Measurements from ENCODE around the gene CCDC73. TPM values are rescaled to one million over a fixed set of nuclear protein-coding genes. Genes with fewer than 3 reads are reported as not detected.
"Not testable (repeated sequence)": the region's sequence is repeated elsewhere in the genome, so short reads cannot be mapped to it uniquely, and the experiment has no call there.

CCDC73 gene
- total RNA-seq, 1 experiment from 2014 or later, result 0.04 TPM

- Histone ChIP-seq H2BK20ac (ENCODE audit: low read depth, low read length, poor library complexity, severe bottlenecking) (no peak overlapping the region), H3T11ph (ENCODE audit: low read length) (no peak overlapping the region), H2BK12ac (ENCODE audit: insufficient read length, low read depth, low read length) (no peak overlapping the region), H4K8ac (replicated peaks; ENCODE audit: insufficient read length, low read depth, low read length) (no peak overlapping the region), H3K4me2 (ENCODE audit: insufficient read depth, insufficient read length, low read length) (no peak overlapping the region), H4K91ac (ENCODE audit: insufficient read length, low read depth, low read length) (no peak overlapping the region), H3K9ac (ENCODE audit: extremely low read depth, insufficient read length, low read length) (no peak overlapping the region), H3K27me3 (ENCODE audit: insufficient read depth, low read length) (no peaks in the 10 kb centered on the region), H2AK5ac (ENCODE audit: insufficient read length, low read length) (no peak overlapping the region), H3K79me1 (ENCODE audit: insufficient read depth, low read depth, low read length, poor library complexity, severe bottlenecking) (no peaks in the 10 kb centered on the region), H3K4ac (ENCODE audit: low read depth, low read length) (no peak overlapping the region), H2BK120ac (ENCODE audit: low read depth, low read length, poor library complexity, severe bottlenecking) (no peak overlapping the region), H3K79me2 (ENCODE audit: insufficient read depth, low read length) (no peaks in the 10 kb centered on the region), H4K5ac (ENCODE audit: insufficient read length, low read depth, low read length) (no peak overlapping the region), H3K23me2 (ENCODE audit: insufficient read length, low read depth, low read length, poor library complexity, severe bottlenecking) (no peaks in the 10 kb centered on the region), H3K56ac (ENCODE audit: insufficient read length, low read depth, low read length) (no peak overlapping the region), H4K20me1 (ENCODE audit: control insufficient read depth, insufficient read depth, insufficient read length) (no peaks in the 10 kb centered on the region), H3K4me1 (ENCODE audit: insufficient read depth, low read length) (no peaks in the 10 kb centered on the region), H3K9me3 (ENCODE audit: control insufficient read depth, low read depth, low read length) (no peaks in the 10 kb centered on the region), H3K27ac (ENCODE audit: insufficient read length, low read depth, low read length) (no peak overlapping the region), H2AFZ (ENCODE audit: low read length) (no peak overlapping the region), H3K14ac (ENCODE audit: insufficient read depth, low read length) (no peak overlapping the region), H3K18ac (ENCODE audit: insufficient read length, low read depth, low read length) (no peak overlapping the region), H2BK15ac (ENCODE audit: low read depth, low read length) (no peak overlapping the region), H2BK5ac (ENCODE audit: insufficient read length, low read length) (no peak overlapping the region), H3K23ac (ENCODE audit: insufficient read length, low read depth, low read length) (no peak overlapping the region)
- Mint-ChIP-seq H3K36me3 (ENCODE audit: insufficient read depth in 1 of 3, low read depth in 3 of 3) (peaks cover 32 to 34% (median 32%) of the 10 kb centered on the region in 3 experiments), H3K4me3 (no peak overlapping the region), H3K9me3 (peaks cover 27% of the 10 kb centered on the region in 2 experiments), H3K4me1 (peaks cover 3 to 4% of the 10 kb centered on the region in 2 experiments), H3K27ac (no peak overlapping the region), H3K27me3 (ENCODE audit: low read depth) (no peaks in the 10 kb centered on the region)
- WGBS (ENCODE audit: extremely low coverage, insufficient read length, low lambda C conversion rate), result no CpG with 5 or more reads among the region's 3 CpGs
- no peak for DNase-seq
- TF ChIP-seq, protein P1, sequence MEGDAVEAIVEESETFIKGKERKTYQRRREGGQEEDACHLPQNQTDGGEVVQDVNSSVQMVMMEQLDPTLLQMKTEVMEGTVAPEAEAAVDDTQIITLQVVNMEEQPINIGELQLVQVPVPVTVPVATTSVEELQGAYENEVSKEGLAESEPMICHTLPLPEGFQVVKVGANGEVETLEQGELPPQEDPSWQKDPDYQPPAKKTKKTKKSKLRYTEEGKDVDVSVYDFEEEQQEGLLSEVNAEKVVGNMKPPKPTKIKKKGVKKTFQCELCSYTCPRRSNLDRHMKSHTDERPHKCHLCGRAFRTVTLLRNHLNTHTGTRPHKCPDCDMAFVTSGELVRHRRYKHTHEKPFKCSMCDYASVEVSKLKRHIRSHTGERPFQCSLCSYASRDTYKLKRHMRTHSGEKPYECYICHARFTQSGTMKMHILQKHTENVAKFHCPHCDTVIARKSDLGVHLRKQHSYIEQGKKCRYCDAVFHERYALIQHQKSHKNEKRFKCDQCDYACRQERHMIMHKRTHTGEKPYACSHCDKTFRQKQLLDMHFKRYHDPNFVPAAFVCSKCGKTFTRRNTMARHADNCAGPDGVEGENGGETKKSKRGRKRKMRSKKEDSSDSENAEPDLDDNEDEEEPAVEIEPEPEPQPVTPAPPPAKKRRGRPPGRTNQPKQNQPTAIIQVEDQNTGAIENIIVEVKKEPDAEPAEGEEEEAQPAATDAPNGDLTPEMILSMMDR (conservative IDR thresholded peaks at IDR 0.05), result no peak
Observed at GRCh38 chr11:32610797-32611352, 183.6 kb downstream of the CCDC73 start.

GRCh38 chr11:32608826-32609225 lies 185.6 kb downstream of the CCDC73 start:
- H3K18ac ChIP-seq (ENCODE audit: insufficient read length, low read depth, low read length); H3T11ph ChIP-seq (ENCODE audit: low read length); H3K4me2 ChIP-seq (ENCODE audit: insufficient read depth, insufficient read length, low read length); H4K91ac ChIP-seq (ENCODE audit: insufficient read length, low read depth, low read length); H2AK5ac ChIP-seq (ENCODE audit: insufficient read length, low read length); H3K23me2 ChIP-seq (ENCODE audit: insufficient read length, low read depth, low read length, poor library complexity, severe bottlenecking); H2BK5ac ChIP-seq (ENCODE audit: insufficient read length, low read length); H3K4ac ChIP-seq (ENCODE audit: low read depth, low read length); H3K27me3 Mint-ChIP-seq (ENCODE audit: low read depth); H2AFZ ChIP-seq (ENCODE audit: low read length); H3K27me3 ChIP-seq (ENCODE audit: insufficient read depth, low read length); H2BK15ac ChIP-seq (ENCODE audit: low read depth, low read length); H3K4me1 Mint-ChIP-seq; H3K4me1 ChIP-seq (ENCODE audit: insufficient read depth, low read length); H4K20me1 ChIP-seq (ENCODE audit: control insufficient read depth, insufficient read depth, insufficient read length); H3K79me1 ChIP-seq (ENCODE audit: insufficient read depth, low read depth, low read length, poor library complexity, severe bottlenecking); H3K9ac ChIP-seq (ENCODE audit: extremely low read depth, insufficient read length, low read length); H4K5ac ChIP-seq (ENCODE audit: insufficient read length, low read depth, low read length); H3K27ac ChIP-seq (ENCODE audit: insufficient read length, low read depth, low read length); H3K14ac ChIP-seq (ENCODE audit: insufficient read depth, low read length); H4K8ac ChIP-seq (replicated peaks; ENCODE audit: insufficient read length, low read depth, low read length); H3K23ac ChIP-seq (ENCODE audit: insufficient read length, low read depth, low read length); H3K4me3 Mint-ChIP-seq; H3K56ac ChIP-seq (ENCODE audit: insufficient read length, low read depth, low read length); H3K79me2 ChIP-seq (ENCODE audit: insufficient read depth, low read length); H3K27ac Mint-ChIP-seq; H2BK12ac ChIP-seq (ENCODE audit: insufficient read length, low read depth, low read length); H2BK20ac ChIP-seq (ENCODE audit: low read depth, low read length, poor library complexity, severe bottlenecking); DNase-seq; H3K9me3 ChIP-seq (ENCODE audit: control insufficient read depth, low read depth, low read length); H2BK120ac ChIP-seq (ENCODE audit: low read depth, low read length, poor library complexity, severe bottlenecking): not testable (repeated sequence)
- no CpG with 5 or more reads among the region's 4 CpGs for WGBS (ENCODE audit: extremely low coverage, insufficient read length, low lambda C conversion rate)
- H3K36me3 Mint-ChIP-seq (ENCODE audit: insufficient read depth in 1 of 3, low read depth in 3 of 3), result peaks cover 43 to 50% (median 48%) of the 10 kb centered on the region in 3 experiments
- H3K9me3 Mint-ChIP-seq, result peaks cover 27% of the 10 kb centered on the region in 2 experiments
